ENCODE results near the gene COL15A1.

Gene COL15A1

DNA sequence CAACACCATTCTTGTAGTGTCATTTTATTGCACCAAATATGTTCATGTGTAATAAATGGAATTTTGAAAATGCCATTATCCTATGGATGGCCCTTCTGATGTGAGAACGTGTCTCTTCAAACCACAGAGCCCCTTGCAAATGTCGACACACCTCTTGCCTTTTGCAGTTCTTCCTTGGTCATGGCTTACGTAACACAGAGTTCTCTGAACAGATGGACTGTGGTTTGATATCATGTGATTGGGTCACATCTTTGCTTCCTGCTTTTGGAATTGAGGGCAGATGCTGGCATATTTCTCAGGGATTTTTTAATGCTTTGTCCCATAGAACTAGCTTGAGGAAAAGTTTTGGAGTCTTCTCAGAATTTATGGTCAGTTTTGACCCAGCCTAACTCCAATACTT lies 165.8 kb downstream of the COL15A1 start:
- DNase-seq (ENCODE audit: low read depth) = peak; percentile 69

DNA sequence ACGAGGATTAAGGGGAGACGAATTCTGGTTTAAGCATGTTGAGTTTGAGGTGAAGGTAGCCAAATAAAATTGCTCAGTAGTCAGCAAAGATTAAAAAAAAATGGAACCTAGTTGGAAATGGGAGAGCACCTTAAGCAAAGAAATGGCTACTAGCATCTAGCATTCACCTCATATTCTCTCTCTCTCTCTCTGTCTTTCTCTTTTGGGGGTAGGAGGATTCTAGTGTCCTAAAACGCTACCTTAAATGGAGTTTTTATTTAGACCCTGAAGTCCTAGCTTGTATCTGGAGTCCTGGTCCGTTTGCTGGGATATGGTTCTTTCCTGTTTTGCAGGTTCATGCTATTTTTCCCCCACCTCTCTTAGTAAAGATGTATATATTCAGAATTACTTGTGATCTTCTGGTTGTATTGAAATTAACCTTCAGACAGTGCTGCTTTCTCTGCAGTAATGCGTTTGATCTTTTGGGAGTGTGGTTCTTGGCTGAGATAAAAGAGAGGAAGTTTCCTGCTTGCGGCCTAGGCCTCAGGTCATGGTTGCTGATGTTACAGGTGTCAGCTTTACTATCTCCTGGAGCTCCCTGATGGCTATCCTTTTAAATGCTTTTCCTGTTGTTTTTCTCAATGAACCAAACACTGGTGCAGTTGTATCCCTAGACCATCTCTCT lies 169.2 kb downstream of the COL15A1 start:
- DNase-seq (ENCODE audit: low read depth) = no peak

DNA sequence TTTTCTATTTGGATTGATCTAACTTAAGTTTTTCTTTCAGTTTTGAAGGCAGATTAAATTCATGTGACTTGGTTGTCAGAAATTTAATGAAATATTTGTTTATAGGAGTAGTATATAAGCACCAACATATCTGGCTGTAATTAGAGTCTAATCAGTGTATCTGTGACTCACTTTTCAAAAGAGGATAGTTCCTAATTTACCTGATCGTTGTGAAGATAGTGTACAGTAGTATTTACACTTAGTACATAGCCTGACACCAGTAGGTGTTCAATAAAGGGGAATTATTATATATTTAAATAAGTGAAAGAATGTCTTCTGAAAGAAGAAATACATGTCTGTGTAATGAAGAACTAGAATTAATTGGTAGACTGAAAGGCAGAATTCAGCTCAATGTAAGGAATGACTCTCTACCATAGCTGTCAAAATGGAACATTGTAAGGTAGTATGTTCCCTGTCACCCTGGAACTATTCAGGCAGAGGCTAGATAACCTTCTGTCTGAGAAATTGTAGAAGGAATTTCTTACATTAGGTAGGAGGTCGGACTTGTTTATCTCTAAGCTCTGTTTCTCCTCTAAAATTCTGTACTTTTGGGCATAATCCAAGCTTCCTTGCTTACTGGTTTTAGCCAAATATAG lies 169.8 kb downstream of the COL15A1 start:
- no peak for DNase-seq (ENCODE audit: low read depth)

DNA sequence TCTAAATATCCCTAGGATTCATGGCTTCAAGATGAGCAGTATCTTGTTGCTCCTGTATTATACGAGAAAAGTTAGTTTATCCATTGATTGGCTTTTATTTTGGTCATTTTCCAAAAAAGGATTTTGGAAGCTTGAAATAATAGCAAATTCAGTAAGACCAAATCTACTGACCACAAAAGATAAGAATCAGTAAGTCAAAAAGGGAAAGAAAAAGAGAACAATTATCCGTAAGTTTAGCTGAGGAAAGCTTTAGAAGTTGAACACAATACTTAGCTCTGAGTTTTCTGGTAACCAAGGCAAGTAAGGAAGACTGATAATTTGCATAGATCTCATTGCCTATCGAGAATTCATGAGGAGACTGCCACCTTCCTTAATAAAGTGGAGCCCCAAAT lies 170.3 kb downstream of the COL15A1 start:
- no peak for DNase-seq (ENCODE audit: low read depth)

DNA sequence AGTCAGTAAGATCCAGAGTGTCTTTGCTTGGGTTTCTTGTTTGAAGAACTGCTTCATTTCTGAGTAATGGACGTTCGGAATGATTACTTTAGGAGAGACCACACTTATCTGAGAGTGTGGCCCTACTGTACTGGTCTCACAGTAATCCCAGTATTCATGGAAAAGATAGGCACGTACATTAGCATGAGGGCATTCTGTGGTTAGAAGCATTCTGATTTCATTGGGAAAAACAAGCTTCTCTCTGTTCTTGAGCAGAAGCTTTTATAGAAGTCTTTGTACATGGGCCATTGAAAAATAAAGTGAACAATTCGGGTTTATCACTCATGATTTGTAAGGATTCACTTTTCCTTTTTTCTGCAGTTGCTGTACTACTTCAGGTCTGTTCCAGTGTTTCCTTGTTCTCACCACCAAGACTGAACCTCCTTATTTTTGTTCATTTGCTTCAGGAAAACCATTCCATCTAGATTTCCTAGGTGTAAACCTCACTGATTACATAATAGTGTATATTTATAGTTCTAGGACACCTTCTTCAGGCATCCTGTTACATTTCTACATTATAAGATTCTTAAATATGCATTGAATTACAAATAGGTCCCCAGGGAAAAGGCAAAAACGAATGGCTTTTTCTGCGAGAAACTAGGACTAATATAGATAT lies 171.3 kb downstream of the COL15A1 start:
- DNase-seq (ENCODE audit: low read depth) = no peak

- no peak for DNase-seq (ENCODE audit: low read depth)
These were observed 172.3 kb downstream of the COL15A1 start for GRCh38 chr9:99116003-99116411.

DNA sequence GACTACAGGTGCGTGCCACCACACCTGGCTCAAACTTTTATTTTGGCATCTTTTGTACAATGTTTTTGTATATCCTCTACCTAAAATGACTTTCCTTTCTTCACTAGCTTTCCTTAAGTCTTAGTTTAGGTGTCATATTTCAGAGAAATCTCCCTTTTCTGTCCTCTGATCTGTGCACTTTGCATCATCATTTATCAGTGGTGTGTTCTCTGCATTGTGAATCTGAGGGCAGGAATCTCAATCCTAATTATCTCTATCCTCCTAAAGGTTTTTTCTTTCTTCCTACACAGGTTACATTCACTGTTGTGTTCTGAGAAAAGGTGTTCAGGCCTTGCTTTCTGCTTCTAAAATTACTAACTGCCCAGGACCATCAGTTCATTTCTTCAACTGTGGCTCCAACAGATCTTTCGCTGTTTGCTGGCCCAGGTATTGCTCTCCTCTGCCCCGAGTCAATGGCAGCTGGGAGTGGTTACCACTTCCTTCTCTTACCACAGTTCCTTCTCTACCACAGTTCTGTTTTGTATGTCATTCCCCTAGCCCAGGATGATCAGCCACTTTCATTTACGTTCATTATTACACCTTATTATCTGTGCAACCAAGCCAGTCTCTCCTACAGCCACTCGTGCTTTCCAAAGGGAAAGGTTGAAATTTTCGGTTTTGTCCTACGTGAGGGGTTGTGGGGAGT lies 175.2 kb downstream of the COL15A1 start:
- DNase-seq (ENCODE audit: low read depth) = no peak

DNA sequence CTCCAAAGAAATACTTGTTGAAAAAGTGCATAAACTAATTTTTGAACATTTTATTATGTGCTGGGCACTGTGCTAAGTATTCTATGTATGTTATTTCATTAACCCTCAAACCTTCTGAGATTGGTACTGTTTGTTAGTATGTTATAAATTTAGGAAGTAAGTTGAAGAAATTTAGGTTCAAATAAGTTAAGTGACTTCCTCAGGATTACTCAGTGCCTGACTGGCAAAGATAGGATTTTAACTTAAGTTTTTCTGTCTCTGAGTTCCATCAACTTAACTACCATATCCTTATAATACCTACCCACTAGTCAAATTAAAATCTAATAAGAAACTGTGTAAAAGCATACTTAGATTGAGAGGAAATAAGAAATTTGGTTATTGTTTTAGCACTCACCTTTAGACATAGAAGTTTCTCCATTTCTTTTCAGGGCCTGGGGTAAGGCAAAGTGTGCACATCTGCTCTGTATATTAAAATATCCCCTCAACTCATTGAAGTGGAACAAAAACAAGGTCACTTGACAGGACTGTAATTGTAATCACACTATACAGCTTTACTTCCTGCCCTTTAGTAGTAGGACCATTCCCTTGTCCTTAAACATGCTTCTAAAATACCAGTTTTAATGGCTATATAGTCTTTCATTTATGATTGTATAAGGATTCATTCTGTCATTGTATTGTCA lies 176.4 kb downstream of the COL15A1 start:
- DNase-seq (ENCODE audit: low read depth) = no peak
